ENCODE results near the gene FUS. TPM values are rescaled to one million over a fixed set of nuclear protein-coding genes. Genes with fewer than 3 reads are reported as not detected.

The FUS gene
- total and polyA plus RNA-seq, 4 experiments from 2014 or later, result 88.1 to 536 (median 332) TPM

- DNase-seq, result no peak
- H3K27ac ChIP-seq (ENCODE audit: low read depth, low read length), result no peak within 1 kb of the TSS
- H3K9me3 ChIP-seq (ENCODE audit: control insufficient read depth in 1 of 2, low read length in 2 of 2), result no peaks in the 10 kb centered on the region
- Mint-ChIP-seq H3K36me3 (no peaks in the 10 kb centered on the region), H3K9me3 (peaks cover 0 to 2% (median 0%) of the 10 kb centered on the region in 8 donors), H3K27ac (peak within 1 kb of the TSS in 2 of 7 donors; percentile 3 to 15), H3K4me1 (peaks cover 16 to 22% (median 18%) of the 10 kb centered on the region in 4 donors), H3K4me3 (peak within 1 kb of the TSS in 6 of 8 donors; percentile 36 to 80 (median 62)), H3K27me3 (peaks cover 27 to 32% of the 10 kb centered on the region in 2 donors)
- intact Hi-C loops (cut with micrococcal nuclease), result no loop called here
- H3K36me3 ChIP-seq (ENCODE audit: insufficient read depth, low read length), result no peaks in the 10 kb centered on the region
- CTCF ChIA-PET (ENCODE audit: partially characterized antibody), result no interaction called here
- peaks cover 23% of the 10 kb centered on the region for H3K4me1 ChIP-seq (ENCODE audit: insufficient read depth, low read length)
- POLR2A ChIA-PET (ENCODE audit: partially characterized antibody), result interaction anchor here (0.6 to 3.7 kb wide), 3 partner anchors 12 to 119 kb away, joined by 3 to 31 read pairs (median 4); partner anchors contain the start of gene PYCARD
- peaks cover 26% of the 10 kb centered on the region for H3K27me3 ChIP-seq (ENCODE audit: insufficient read depth, low read length)
- H3K4me3 ChIP-seq (ENCODE audit: low read length in 2 of 2), result no peak within 1 kb of the TSS
Observed at GRCh38 chr16:31213877-31214707, 34.2 kb downstream of the FUS start, which contains the start of gene TRIM72. Gene TRIM72 (plus strand): TSS chr16:31214119. CDS start chr16:31214739, 620 bp downstream.

GRCh38 chr16:31214708-31215286 lies 34.9 kb downstream of the FUS start:
- DNase-seq, result peak in 1 of 5 donors; percentile 18
- Mint-ChIP-seq H3K36me3 (no peaks in the 10 kb centered on the region), H3K4me1 (peaks cover 16 to 22% (median 18%) of the 10 kb centered on the region in 4 donors), H3K27me3 (peaks cover 27 to 32% of the 10 kb centered on the region in 2 donors), H3K4me3 (peak overlapping the region; percentile 57 to 80 (median 68)), H3K27ac (no peak overlapping the region), H3K9me3 (peaks cover 0 to 2% (median 0%) of the 10 kb centered on the region in 8 donors)
- intact Hi-C loops (cut with micrococcal nuclease), result no loop called here
- Histone ChIP-seq H3K4me1 (ENCODE audit: insufficient read depth, low read length) (peaks cover 23% of the 10 kb centered on the region), H3K4me3 (ENCODE audit: low read length in 2 of 2) (no peak overlapping the region), H3K27me3 (ENCODE audit: insufficient read depth, low read length) (peaks cover 26% of the 10 kb centered on the region), H3K27ac (ENCODE audit: low read depth, low read length) (no peak overlapping the region), H3K36me3 (ENCODE audit: insufficient read depth, low read length) (no peaks in the 10 kb centered on the region), H3K9me3 (ENCODE audit: control insufficient read depth in 1 of 2, low read length in 2 of 2) (no peaks in the 10 kb centered on the region)
- CTCF ChIA-PET (ENCODE audit: partially characterized antibody), result no interaction called here
- POLR2A ChIA-PET (ENCODE audit: partially characterized antibody), result interaction anchor here (1.1 to 3.7 kb wide), 2 partner anchors 13 to 73 kb away, joined by 4 to 31 read pairs; partner anchors contain the start of gene PYCARD

GRCh38 chr16:31215287-31216162 lies 35.6 kb downstream of the FUS start:
- CTCF ChIA-PET (ENCODE audit: partially characterized antibody), result interaction anchor here (0.6 kb wide), 1 partner anchor 130 kb away, joined by 3 read pairs; no protein-coding TSS in a partner anchor
- POLR2A ChIA-PET (ENCODE audit: partially characterized antibody), result interaction anchor here (1.1 to 3.7 kb wide), 3 partner anchors 9 to 74 kb away, joined by 4 to 31 read pairs (median 4); partner anchors contain the start of gene PYCARD
- Mint-ChIP-seq H3K27me3 (peaks cover 27 to 32% of the 10 kb centered on the region in 2 donors), H3K4me3 (peak overlapping the region; percentile 71 to 95 (median 82)), H3K36me3 (no peaks in the 10 kb centered on the region), H3K27ac (peak overlapping the region in 1 of 7 donors; percentile 65), H3K4me1 (peaks cover 16 to 22% (median 18%) of the 10 kb centered on the region in 4 donors), H3K9me3 (peaks cover 0 to 2% (median 0%) of the 10 kb centered on the region in 8 donors)
- intact Hi-C loops (cut with micrococcal nuclease), result no loop called here
- no peak overlapping the region for H3K27ac ChIP-seq (ENCODE audit: low read depth, low read length)
- H3K9me3 ChIP-seq (ENCODE audit: control insufficient read depth in 1 of 2, low read length in 2 of 2), result no peaks in the 10 kb centered on the region
- H3K36me3 ChIP-seq (ENCODE audit: insufficient read depth, low read length), result no peaks in the 10 kb centered on the region
- DNase-seq, result peak in 2 of 5 donors; percentile 14 to 58
- peaks cover 23% of the 10 kb centered on the region for H3K4me1 ChIP-seq (ENCODE audit: insufficient read depth, low read length)
- H3K27me3 ChIP-seq (ENCODE audit: insufficient read depth, low read length), result peaks cover 26% of the 10 kb centered on the region
- peak overlapping the region in 1 of 2 donors; percentile 38 for H3K4me3 ChIP-seq (ENCODE audit: low read length in 2 of 2)

- ChIA-PET CTCF (ENCODE audit: partially characterized antibody) (interaction anchor here (0.6 kb wide), 1 partner anchor 129 kb away, joined by 3 read pairs; no protein-coding TSS in a partner anchor), POLR2A (ENCODE audit: partially characterized antibody) (interaction anchor here (1.4 to 3.7 kb wide), 3 partner anchors 10 to 37 kb away, joined by 4 to 31 read pairs (median 6); partner anchors contain the start of genes FUS and PYCARD)
- intact Hi-C loops (cut with micrococcal nuclease), result no loop called here
- H3K4me1 ChIP-seq (ENCODE audit: insufficient read depth, low read length), result peaks cover 23% of the 10 kb centered on the region
- H3K36me3 ChIP-seq (ENCODE audit: insufficient read depth, low read length), result no peaks in the 10 kb centered on the region
- no peak within 1 kb of the TSS for H3K27ac ChIP-seq (ENCODE audit: low read depth, low read length)
- no peaks in the 10 kb centered on the region for H3K36me3 Mint-ChIP-seq
- peaks cover 26% of the 10 kb centered on the region for H3K27me3 ChIP-seq (ENCODE audit: insufficient read depth, low read length)
- H3K9me3 ChIP-seq (ENCODE audit: control insufficient read depth in 1 of 2, low read length in 2 of 2), result no peaks in the 10 kb centered on the region
- peak within 1 kb of the TSS; percentile 11 to 28 for H3K4me3 ChIP-seq (ENCODE audit: low read length in 2 of 2)
- peak within 1 kb of the TSS in 1 of 7 donors; percentile 65 for H3K27ac Mint-ChIP-seq
- DNase-seq, result peak in 1 of 5 donors; percentile 16
- peaks cover 0 to 2% (median 0%) of the 10 kb centered on the region in 8 donors for H3K9me3 Mint-ChIP-seq
- H3K27me3 Mint-ChIP-seq, result peaks cover 35 to 42% of the 10 kb centered on the region in 2 donors
- H3K4me1 Mint-ChIP-seq, result peaks cover 14 to 22% (median 18%) of the 10 kb centered on the region in 4 donors
- H3K4me3 Mint-ChIP-seq, result peak within 1 kb of the TSS; percentile 71 to 95 (median 82)
Observed at GRCh38 chr16:31216422-31217135, 36.6 kb downstream of the FUS start, which contains the start of gene PYDC1. Gene PYDC1 (minus strand): TSS chr16:31217135. CDS start chr16:31217028, 107 bp downstream.

- CTCF ChIA-PET (ENCODE audit: partially characterized antibody), result no interaction called here
- peak overlapping the region; percentile 45 to 81 (median 74) for H3K4me3 Mint-ChIP-seq
- H3K36me3 ChIP-seq (ENCODE audit: insufficient read depth, low read length), result no peaks in the 10 kb centered on the region
- no peaks in the 10 kb centered on the region for H3K9me3 ChIP-seq (ENCODE audit: control insufficient read depth in 1 of 2, low read length in 2 of 2)
- H3K27me3 ChIP-seq (ENCODE audit: insufficient read depth, low read length), result peaks cover 26% of the 10 kb centered on the region
- H3K4me3 ChIP-seq (ENCODE audit: low read length in 2 of 2), result peak overlapping the region; percentile 11 to 28
- intact Hi-C loops (cut with micrococcal nuclease), result no loop called here
- no peak overlapping the region for H3K27ac ChIP-seq (ENCODE audit: low read depth, low read length)
- peaks cover 10 to 22% (median 14%) of the 10 kb centered on the region in 4 donors for H3K4me1 Mint-ChIP-seq
- H3K27me3 Mint-ChIP-seq, result peaks cover 32 to 44% of the 10 kb centered on the region in 2 donors
- H3K36me3 Mint-ChIP-seq, result no peaks in the 10 kb centered on the region
- no peak for DNase-seq
- H3K4me1 ChIP-seq (ENCODE audit: insufficient read depth, low read length), result peaks cover 23% of the 10 kb centered on the region
- H3K9me3 Mint-ChIP-seq, result peaks cover 0 to 2% (median 0%) of the 10 kb centered on the region in 8 donors
- POLR2A ChIA-PET (ENCODE audit: partially characterized antibody), result interaction anchor here (1.4 to 3.7 kb wide), 2 partner anchors 15 to 37 kb away, joined by 6 to 31 read pairs; partner anchors contain the start of genes FUS and PYCARD
- no peak overlapping the region for H3K27ac Mint-ChIP-seq
Observed at GRCh38 chr16:31217136-31217530, 37.2 kb downstream of the FUS start.

GRCh38 chr16:31219154-31219741 lies 39.3 kb downstream of the FUS start:
- Mint-ChIP-seq H3K27ac (no peak overlapping the region), H3K4me3 (no peak overlapping the region), H3K4me1 (peaks cover 10 to 18% (median 14%) of the 10 kb centered on the region in 4 donors), H3K9me3 (peaks cover 0 to 2% (median 0%) of the 10 kb centered on the region in 8 donors), H3K36me3 (no peaks in the 10 kb centered on the region), H3K27me3 (peaks cover 29 to 38% of the 10 kb centered on the region in 2 donors)
- Histone ChIP-seq H3K27me3 (ENCODE audit: insufficient read depth, low read length) (peaks cover 26% of the 10 kb centered on the region), H3K4me3 (ENCODE audit: low read length in 2 of 2) (no peak overlapping the region), H3K36me3 (ENCODE audit: insufficient read depth, low read length) (no peaks in the 10 kb centered on the region), H3K4me1 (ENCODE audit: insufficient read depth, low read length) (peaks cover 23% of the 10 kb centered on the region), H3K27ac (ENCODE audit: low read depth, low read length) (no peak overlapping the region), H3K9me3 (ENCODE audit: control insufficient read depth in 1 of 2, low read length in 2 of 2) (no peaks in the 10 kb centered on the region)
- CTCF ChIA-PET (ENCODE audit: partially characterized antibody), result no interaction called here
- DNase-seq, result no peak
- POLR2A ChIA-PET (ENCODE audit: partially characterized antibody), result no interaction called here
- intact Hi-C loops (cut with micrococcal nuclease), result no loop called here
